Kidney (tissue), 14 donors: Measurements from ENCODE around the gene HBP1. TPM values are rescaled to one million over a fixed set of nuclear protein-coding genes. Genes with fewer than 3 reads are reported as not detected.

Source experiments
- DNase-seq, 5 donors: peaks; one replicate each; pipeline ENCODE4 v3.0.0-alpha.2; 2013 to 2020
- FAIRE-seq: peaks from 2 replicates; lab custom pipeline; 2012; peaks lifted over from hg19 to GRCh38; lab: Jason Lieb, UNC
- H3K27ac ChIP-seq, 2 donors: one replicate each; pipeline ENCODE4 v1.7.0; 2013; ENCODE audit warnings: low read depth in 2 of 2, low read length in 2 of 2, inconsistent platforms in 1 of 2
- H3K27me3 ChIP-seq: one replicate; pipeline ENCODE4 v1.7.1; 2013; ENCODE audit warnings: low read length, inconsistent platforms; ENCODE audit not compliant: control insufficient read depth, insufficient read depth
- H3K36me3 ChIP-seq, 3 donors: one replicate each; pipeline versions ENCODE4 v1.7.0 to v1.7.1; 2013; ENCODE audit warnings: low read length in 3 of 3, control low read depth in 1 of 3, inconsistent platforms in 1 of 3; ENCODE audit not compliant: insufficient read depth in 3 of 3, control insufficient read depth in 2 of 3
- H3K4me1 ChIP-seq, 3 donors: one replicate each; pipeline versions ENCODE4 v1.7.0 to v1.7.1; 2013; ENCODE audit warnings: low read length in 3 of 3, inconsistent platforms in 1 of 3, low read depth in 1 of 3; ENCODE audit not compliant: control insufficient read depth in 2 of 3, insufficient read depth in 2 of 3
- H3K4me3 ChIP-seq, 3 donors: one replicate each; pipeline versions ENCODE4 v1.7.0 to v1.8.1; 2013; ENCODE audit warnings: low read length in 3 of 3, control low read depth in 1 of 3, inconsistent platforms in 1 of 3
- H3K9ac ChIP-seq, 3 donors: one replicate each; pipeline versions ENCODE4 v1.7.0 to v1.7.1; 2013; ENCODE audit warnings: low read length in 3 of 3, control low read depth in 1 of 3, inconsistent platforms in 1 of 3
- H3K9me3 ChIP-seq, 3 donors: one replicate each; pipeline versions ENCODE4 v1.7.0 to v1.7.1; 2013; ENCODE audit warnings: low read length in 3 of 3, control low read depth in 1 of 3, inconsistent platforms in 1 of 3; ENCODE audit not compliant: control insufficient read depth in 2 of 3, insufficient read depth in 1 of 3
- CTCF ChIP-seq: IDR thresholded peaks from 3 replicates; pipeline ENCODE4 v1.5.1; 2012; ENCODE audit warnings: mild to moderate bottlenecking, moderate library complexity, borderline replicate concordance; ENCODE audit not compliant: insufficient read depth; ENCODE audit errors: extremely low read depth
- intact Hi-C: fragments of 100-400 bp; cut with DNase I; formaldehyde crosslinking; loops from one replicate; pipeline ENCODE4 v1.11.1; 2022
- polyA plus RNA-seq: library from polyadenylated mRNA; stranded (reverse); fragments of 350-450 nt; fragmentation: Illumina TruSeq; extraction: RNeasy Lipid Tissue Mini Kit (QIAGEN cat#74804); gene quantifications from one replicate; pipeline ENCODE4 v1.2.3, GENCODE V29; 2014; ENCODE audit warnings: low read depth, low replicate concordance; ENCODE audit not compliant: insufficient read depth
- total RNA-seq: library from RNA; stranded (reverse); fragmentation: NEBNext Ultra II Directional; extraction: Animal tissue kit (Norgen Biotek cat#: 25700); gene quantifications from one replicate; pipeline ENCODE4 v1.2.1, GENCODE V29; 2021
- donor health status: control.
- donor health status: control.
- donor health status: control.
- donor health status: control.
- donor health status: control.
- donor health status: DM: yes; HTN: yes; CAD: no.
- donor health status: Normal renal cell carcinoma (clear cell type).

HBP1 gene
- total and polyA plus RNA-seq, 2 donors from 2014 or later: 29.3 to 64.4 TPM

- Histone ChIP-seq H3K36me3 (no peaks in the 10 kb centered on the region), H3K4me1 (peaks cover 0 to 11% (median 0%) of the 10 kb centered on the region in 3 donors), H3K27ac (peak overlapping the region; percentile 96 to 99), H3K27me3 (no peaks in the 10 kb centered on the region), H3K9ac (peak overlapping the region; percentile 34 to 82 (median 66)), H3K9me3 (no peaks in the 10 kb centered on the region), H3K4me3 (peak overlapping the region; percentile 53 to 90 (median 83))
- peak; percentile 10 for TF ChIP-seq CTCF
- intact Hi-C loops: no loop called here
- FAIRE-seq: no peak
- DNase-seq: peak; percentile 97 to 99 (median 98)
Measured at GRCh38 chr7:107169120-107170050, 582 bp downstream of the HBP1 start.

GRCh38 chr7:107170051-107170915 is 1.5 kb downstream of the HBP1 start:
- intact Hi-C loops: no loop called here
- DNase-seq (no peak), FAIRE-seq (no peak)
- H3K9me3 ChIP-seq: no peaks in the 10 kb centered on the region
- H3K27me3 ChIP-seq: no peaks in the 10 kb centered on the region
- peak overlapping the region; percentile 20 to 82 (median 53) for H3K9ac ChIP-seq
- peaks cover 0 to 15% (median 0%) of the 10 kb centered on the region in 3 donors for H3K4me1 ChIP-seq
- H3K36me3 ChIP-seq: no peaks in the 10 kb centered on the region
- H3K4me3 ChIP-seq: peak overlapping the region; percentile 53 to 90 (median 83)
- H3K27ac ChIP-seq: peak overlapping the region; percentile 96 to 99
- TF ChIP-seq CTCF: no peak

GRCh38 chr7:107171496-107171895 is 2.7 kb downstream of the HBP1 start:
- Histone ChIP-seq H3K27ac (no peak overlapping the region), H3K9me3 (no peaks in the 10 kb centered on the region), H3K9ac (no peak overlapping the region), H3K4me3 (no peak overlapping the region), H3K36me3 (no peaks in the 10 kb centered on the region), H3K27me3 (no peaks in the 10 kb centered on the region), H3K4me1 (peaks cover 0 to 15% (median 0%) of the 10 kb centered on the region in 3 donors)
- no peak for TF ChIP-seq CTCF
- FAIRE-seq (no peak), DNase-seq (peak in 1 of 5 donors; percentile 52)
- intact Hi-C loops: no loop called here
